HL-60 (cell line): Measurements from ENCODE around the gene SEPTIN12.

Experiments
- DNase-seq, 2 experiments: peaks; one replicate each; pipeline ENCODE4 v3.0.0-alpha.2; 2010 to 2020; ENCODE audit warnings: low read depth in 1 of 2, low spot score in 1 of 2
- H3K27ac ChIP-seq: fragments of 250-450 bp; sonication (Bioruptor Pico); replicated peaks from 2 replicates; pipeline ENCODE4 v1.5.1; 2020; ENCODE audit warnings: mild to moderate bottlenecking, moderate library complexity
- H3K27me3 ChIP-seq: fragments of 250-450 bp; sonication (Bioruptor Pico); 2 replicates; pipeline ENCODE4 v1.5.1; 2021; ENCODE audit warnings: mild to moderate bottlenecking, moderate library complexity; ENCODE audit not compliant: insufficient read depth, poor library complexity, severe bottlenecking
- H3K4me3 ChIP-seq: replicated peaks from 2 replicates; pipeline ENCODE4 v1.5.1; 2011; ENCODE audit warnings: mild to moderate bottlenecking, control low read depth, low read length; ENCODE audit not compliant: insufficient read depth
- CTCF ChIP-seq: IDR thresholded peaks from one replicate; pipeline ENCODE4 v1.5.1; 2011; ENCODE audit warnings: low read length, control low read depth, inconsistent platforms; ENCODE audit not compliant: insufficient read depth
- GABPA ChIP-seq: IDR thresholded peaks from 2 replicates; pipeline ENCODE4 v1.6.1; 2012; ENCODE audit warnings: low read depth
- POLR2AphosphoS5 ChIP-seq: IDR thresholded peaks from 2 replicates; pipeline ENCODE4 v1.6.1; 2012; ENCODE audit warnings: low read depth
- REST ChIP-seq: IDR thresholded peaks from 2 replicates; pipeline ENCODE4 v1.6.1; 2012; ENCODE audit warnings: low read depth; ENCODE audit not compliant: insufficient replicate concordance
- SPI1 ChIP-seq: IDR thresholded peaks from 2 replicates; pipeline ENCODE4 v1.6.1; 2012; ENCODE audit warnings: low read depth, mild to moderate bottlenecking, borderline replicate concordance

SEPTIN12 gene

GRCh38 chr16:4811773-4812172, 23.6 kb upstream of the SEPTIN12 start:
- no peak for TF ChIP-seq REST
- no peak for TF ChIP-seq SPI1
- DNase-seq = no peak
- Histone ChIP-seq H3K4me3 (no peak overlapping the region), H3K27me3 (no peaks in the 10 kb centered on the region), H3K27ac (no peak overlapping the region)

GRCh38 chr16:4811242-4811641, 23.1 kb upstream of the SEPTIN12 start:
- H3K27me3 ChIP-seq = no peaks in the 10 kb centered on the region
- TF ChIP-seq REST = no peak
- no peak for TF ChIP-seq POLR2AphosphoS5
- no peak for TF ChIP-seq SPI1
- TF ChIP-seq GABPA = no peak
- no peak for TF ChIP-seq CTCF
- DNase-seq = no peak
- H3K4me3 ChIP-seq = no peak overlapping the region
- no peak overlapping the region for H3K27ac ChIP-seq

- Histone ChIP-seq H3K27ac (no peak overlapping the region), H3K4me3 (no peak overlapping the region), H3K27me3 (no peaks in the 10 kb centered on the region)
- no peak for DNase-seq
- TF ChIP-seq GABPA (no peak), CTCF (no peak), SPI1 (no peak), REST (no peak), POLR2AphosphoS5 (no peak)
These were observed 18.1 kb upstream of the SEPTIN12 start for GRCh38 chr16:4806280-4806679.

- no peak overlapping the region for H3K27ac ChIP-seq
- DNase-seq = no peak
- TF ChIP-seq GABPA (no peak), SPI1 (no peak), POLR2AphosphoS5 (no peak), CTCF (no peak), REST (no peak)
- H3K4me3 ChIP-seq = no peak overlapping the region
- no peaks in the 10 kb centered on the region for H3K27me3 ChIP-seq
These were observed 17.1 kb upstream of the SEPTIN12 start for GRCh38 chr16:4805231-4805630.
